Testis (tissue), 3 donors: ENCODE data around the gene ROR2. TPM values are rescaled to one million over a fixed set of nuclear protein-coding genes. Genes with fewer than 3 reads are reported as not detected.

Experiments
- DNase-seq: peaks from one replicate; pipeline ENCODE4 v3.0.0-alpha.2; 2019
- H3K27ac ChIP-seq, 2 donors: fragments of 200-600 bp; sonication (generic); one replicate each; pipeline ENCODE4 v1.5.1; 2019
- H3K27me3 ChIP-seq: fragments of 200-600 bp; sonication (generic); one replicate; pipeline ENCODE4 v1.5.1; 2019
- H3K36me3 ChIP-seq: fragments of 200-600 bp; sonication (generic); one replicate; pipeline ENCODE4 v1.5.1; 2017; ENCODE audit warnings: low read depth; ENCODE audit errors: missing control alignments
- H3K4me1 ChIP-seq: fragments of 200-600 bp; sonication (generic); one replicate; pipeline ENCODE4 v1.5.1; 2019
- H3K4me3 ChIP-seq, 2 donors: fragments of 200-600 bp; sonication (generic); one replicate each; pipeline ENCODE4 v1.5.1; 2017 to 2019
- H3K9me3 ChIP-seq: fragments of 200-600 bp; sonication (generic); one replicate; pipeline ENCODE4 v1.5.1; 2017
- POLR2A ChIP-seq: fragments of 450-650 bp; IDR thresholded peaks from one replicate; pipeline ENCODE4 v1.6.1; 2017; ENCODE audit warnings: antibody characterized with exemption, mild to moderate bottlenecking, moderate library complexity
- WGBS, 2 donors: methylation state at CpG; one replicate each; pipeline ENCODE4 v1.1.5; 2018; 5-methylcytosine and 5-hydroxymethylcytosine counted together
- intact Hi-C: fragments of 100-400 bp; cut with DNase I; formaldehyde crosslinking; loops from one replicate; pipeline ENCODE4 v1.15.1; 2023; ENCODE audit warnings: low total_unique reads
- polyA plus RNA-seq: library from polyadenylated mRNA; stranded (reverse); fragments of 350-450 nt; fragmentation: Illumina TruSeq; extraction: RNeasy Lipid Tissue Mini Kit (QIAGEN cat#74804); gene quantifications from one replicate; pipeline ENCODE4 v1.2.3, GENCODE V29; 2014; ENCODE audit warnings: low read depth, low replicate concordance; ENCODE audit not compliant: insufficient read depth
- total RNA-seq, 2 donors: library from RNA; depleted of rRNA; stranded (reverse); fragments of >200 nt; gene quantifications; one replicate each; pipeline ENCODE4 v1.2.3, GENCODE V29; 2016
- TF ChIP-seq, protein P1 (sequence below), 3 experiments: fragments of 450-650 bp in 2 of 3; fragments of 200-600 bp in 1 of 3; sonication (generic) in 1 of 3; IDR thresholded peaks; one replicate each; pipeline ENCODE4 v1.5.1; 2016 to 2019; ENCODE audit warnings: antibody characterized with exemption in 3 of 3, mild to moderate bottlenecking in 2 of 3, moderate library complexity in 1 of 3

Gene ROR2
- total and polyA plus RNA-seq, 3 donors from 2014 or later, result 11.5 to 16.5 (median 12.3) TPM

DNA sequence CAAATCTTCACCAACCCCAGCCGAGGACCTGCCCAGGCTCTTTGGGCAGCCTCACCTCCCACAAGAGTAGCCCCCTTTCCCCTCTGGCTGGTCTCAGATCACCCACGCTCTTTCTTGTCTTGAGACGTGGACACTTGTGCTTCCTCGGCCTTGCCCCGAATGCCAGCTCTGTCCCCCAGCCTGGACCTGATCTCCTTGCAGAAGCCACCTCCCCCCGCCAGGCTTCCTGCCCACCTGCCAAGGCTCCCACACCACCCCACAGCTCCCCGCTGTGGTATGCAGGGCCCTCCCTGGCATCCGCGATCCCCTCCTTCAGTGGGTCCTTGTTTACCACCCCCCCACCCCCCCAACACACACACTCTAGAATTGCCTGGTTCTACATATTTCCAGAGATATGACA is 133.7 kb downstream of the ROR2 start:
- no peak for DNase-seq

DNA sequence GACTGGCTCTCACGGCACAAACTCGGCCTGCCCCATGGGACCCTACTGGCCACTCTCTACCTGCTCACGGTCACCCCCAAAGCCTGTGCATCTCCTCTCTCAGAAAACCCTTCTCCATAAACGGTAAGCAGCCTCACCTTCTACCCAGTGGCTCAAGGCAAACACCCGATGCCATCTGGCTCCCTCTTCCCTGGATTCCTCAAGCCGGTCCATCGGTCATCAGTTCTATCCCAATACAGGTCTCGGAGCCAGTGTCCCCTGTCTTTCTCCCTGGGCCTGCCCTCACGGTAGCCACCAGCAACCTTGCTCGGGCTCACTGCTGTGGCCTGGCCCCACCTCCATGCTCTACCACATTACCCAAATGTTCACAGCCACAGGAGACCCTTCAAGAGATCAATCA is 134.1 kb downstream of the ROR2 start:
- no peak for TF ChIP-seq POLR2A
- TF ChIP-seq, protein P1, sequence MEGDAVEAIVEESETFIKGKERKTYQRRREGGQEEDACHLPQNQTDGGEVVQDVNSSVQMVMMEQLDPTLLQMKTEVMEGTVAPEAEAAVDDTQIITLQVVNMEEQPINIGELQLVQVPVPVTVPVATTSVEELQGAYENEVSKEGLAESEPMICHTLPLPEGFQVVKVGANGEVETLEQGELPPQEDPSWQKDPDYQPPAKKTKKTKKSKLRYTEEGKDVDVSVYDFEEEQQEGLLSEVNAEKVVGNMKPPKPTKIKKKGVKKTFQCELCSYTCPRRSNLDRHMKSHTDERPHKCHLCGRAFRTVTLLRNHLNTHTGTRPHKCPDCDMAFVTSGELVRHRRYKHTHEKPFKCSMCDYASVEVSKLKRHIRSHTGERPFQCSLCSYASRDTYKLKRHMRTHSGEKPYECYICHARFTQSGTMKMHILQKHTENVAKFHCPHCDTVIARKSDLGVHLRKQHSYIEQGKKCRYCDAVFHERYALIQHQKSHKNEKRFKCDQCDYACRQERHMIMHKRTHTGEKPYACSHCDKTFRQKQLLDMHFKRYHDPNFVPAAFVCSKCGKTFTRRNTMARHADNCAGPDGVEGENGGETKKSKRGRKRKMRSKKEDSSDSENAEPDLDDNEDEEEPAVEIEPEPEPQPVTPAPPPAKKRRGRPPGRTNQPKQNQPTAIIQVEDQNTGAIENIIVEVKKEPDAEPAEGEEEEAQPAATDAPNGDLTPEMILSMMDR (IDR thresholded peaks at IDR 0.05), result no peak
- intact Hi-C loops, result no loop called here
- H3K27ac ChIP-seq, result no peak overlapping the region

More for the DNA sequence above, 133.7 kb downstream of the ROR2 start:
- peak overlapping the region in 1 of 2 donors; percentile 75 for H3K27ac ChIP-seq
- H3K9me3 ChIP-seq, result no peaks in the 10 kb centered on the region
- TF ChIP-seq, protein P1 (IDR thresholded peaks at IDR 0.05), result no peak
- no peak for TF ChIP-seq POLR2A
- WGBS, 2 donors, result 88 to 96% methylated on average over 9 of the region's 9 CpGs
- H3K4me1 ChIP-seq, result peaks cover 22% of the 10 kb centered on the region
- no peaks in the 10 kb centered on the region for H3K36me3 ChIP-seq
- intact Hi-C loops, result no loop called here
- no peaks in the 10 kb centered on the region for H3K27me3 ChIP-seq
- no peak overlapping the region for H3K4me3 ChIP-seq

GRCh38 chr9:91814753-91815152 is 135.3 kb downstream of the ROR2 start:
- DNase-seq, result no peak
- intact Hi-C loops, result no loop called here
- no peak overlapping the region for H3K27ac ChIP-seq
- no peaks in the 10 kb centered on the region for H3K27me3 ChIP-seq
- H3K4me3 ChIP-seq, result no peak overlapping the region
- peaks cover 22% of the 10 kb centered on the region for H3K4me1 ChIP-seq
- WGBS, 2 donors, result 81 to 85% methylated on average over 8 of the region's 8 CpGs
- no peak for TF ChIP-seq POLR2A
- TF ChIP-seq, protein P1 (IDR thresholded peaks at IDR 0.05), result no peak
- H3K9me3 ChIP-seq, result no peaks in the 10 kb centered on the region
- H3K36me3 ChIP-seq, result no peaks in the 10 kb centered on the region

More for the DNA sequence above, 134.1 kb downstream of the ROR2 start:
- H3K9me3 ChIP-seq, result no peaks in the 10 kb centered on the region
- 98 to 99% methylated on average over 10 of the region's 10 CpGs for WGBS, 2 donors
- no peaks in the 10 kb centered on the region for H3K36me3 ChIP-seq
- no peak overlapping the region for H3K4me3 ChIP-seq
- peaks cover 22% of the 10 kb centered on the region for H3K4me1 ChIP-seq
- no peaks in the 10 kb centered on the region for H3K27me3 ChIP-seq
- no peak for DNase-seq

GRCh38 chr9:91814201-91814600 is 135.8 kb downstream of the ROR2 start:
- H3K4me3 ChIP-seq, result no peak overlapping the region
- TF ChIP-seq, protein P1 (IDR thresholded peaks at IDR 0.05), result no peak
- TF ChIP-seq POLR2A, result no peak
- no peak for DNase-seq
- peaks cover 22% of the 10 kb centered on the region for H3K4me1 ChIP-seq
- no peaks in the 10 kb centered on the region for H3K27me3 ChIP-seq
- intact Hi-C loops, result no loop called here
- H3K9me3 ChIP-seq, result no peaks in the 10 kb centered on the region
- no peak overlapping the region for H3K27ac ChIP-seq
- no peaks in the 10 kb centered on the region for H3K36me3 ChIP-seq
- 81 to 87% methylated on average over 9 of the region's 9 CpGs for WGBS, 2 donors

- no peak overlapping the region for H3K27ac ChIP-seq
- WGBS, 2 donors, result 92 to 95% methylated on average over 11 of the region's 11 CpGs
- no peaks in the 10 kb centered on the region for H3K27me3 ChIP-seq
- H3K4me1 ChIP-seq, result peaks cover 14% of the 10 kb centered on the region
- no peak for TF ChIP-seq POLR2A
- TF ChIP-seq, protein P1 (IDR thresholded peaks at IDR 0.05), result no peak
- intact Hi-C loops, result no loop called here
- H3K36me3 ChIP-seq, result no peaks in the 10 kb centered on the region
- no peaks in the 10 kb centered on the region for H3K9me3 ChIP-seq
- H3K4me3 ChIP-seq, result no peak overlapping the region
- DNase-seq, result no peak
Observed at GRCh38 chr9:91813176-91813795, 136.7 kb downstream of the ROR2 start.
